GM12872 (cell line): ENCODE results near the gene DENND1B.

Experiments
- CTCF ChIP-seq: IDR thresholded peaks from 3 replicates; pipeline ENCODE4 v1.5.1; 2011; ENCODE audit warnings: low read depth, mild to moderate bottlenecking, low read length, moderate library complexity; ENCODE audit not compliant: insufficient read depth

The DENND1B gene

GRCh38 chr1:197737916-197738315 is 37.4 kb downstream of the DENND1B start:
- no peak for TF ChIP-seq CTCF

- TF ChIP-seq CTCF = no peak
These were observed 38.6 kb downstream of the DENND1B start for GRCh38 chr1:197736685-197737084.

GRCh38 chr1:197735461-197735860 is 39.8 kb downstream of the DENND1B start:
- no peak for TF ChIP-seq CTCF

- no peak for TF ChIP-seq CTCF
These were observed 42.0 kb downstream of the DENND1B start for GRCh38 chr1:197733324-197733723.

GRCh38 chr1:197732187-197732586 is 43.1 kb downstream of the DENND1B start:
- no peak for TF ChIP-seq CTCF

- TF ChIP-seq CTCF = 0 out of 3 replicates have a peak, but pooled peaks have one; percentile 3
These were observed 43.8 kb downstream of the DENND1B start for GRCh38 chr1:197731449-197731848.

GRCh38 chr1:197725976-197726375 is 49.3 kb downstream of the DENND1B start:
- no peak for TF ChIP-seq CTCF

GRCh38 chr1:197725044-197725443 is 50.2 kb downstream of the DENND1B start:
- no peak for TF ChIP-seq CTCF
